ENCODE data around the gene TEAD3.
"Not testable (repeated sequence)": the region's sequence is repeated elsewhere in the genome, so short reads cannot be mapped to it uniquely, and the experiment has no call there.

Gene TEAD3

GRCh38 chr6:35441205-35441604, 55.7 kb downstream of the TEAD3 start:
- no peak for DNase-seq (ENCODE audit: extremely low read depth, low read depth)
- no peak for TF ChIP-seq CTCF (IDR thresholded peaks at IDR 0.05; ENCODE audit: low read depth, low read length, missing control alignments)
- H3K4me3 ChIP-seq (replicated peaks; ENCODE audit: low read depth, low read length): no peak overlapping the region

- TF ChIP-seq CTCF (IDR thresholded peaks at IDR 0.05; ENCODE audit: low read depth, low read length, missing control alignments): no peak
- H3K4me3 ChIP-seq (replicated peaks; ENCODE audit: low read depth, low read length): no peak overlapping the region
- no peak for DNase-seq (ENCODE audit: extremely low read depth, low read depth)
Measured at GRCh38 chr6:35439308-35439707, 57.6 kb downstream of the TEAD3 start.

- not testable (repeated sequence) for DNase-seq (ENCODE audit: extremely low read depth, low read depth); H3K4me3 ChIP-seq (replicated peaks; ENCODE audit: low read depth, low read length)
Measured at GRCh38 chr6:35438378-35439065, 58.4 kb downstream of the TEAD3 start.

GRCh38 chr6:35436071-35436857, 60.6 kb downstream of the TEAD3 start:
- TF ChIP-seq CTCF (IDR thresholded peaks at IDR 0.05; ENCODE audit: low read depth, low read length, missing control alignments): no peak
- no peak for DNase-seq (ENCODE audit: extremely low read depth, low read depth)
- H3K4me3 ChIP-seq (replicated peaks; ENCODE audit: low read depth, low read length): no peak overlapping the region

- DNase-seq (ENCODE audit: extremely low read depth, low read depth): no peak
- no peak for TF ChIP-seq CTCF (IDR thresholded peaks at IDR 0.05; ENCODE audit: low read depth, low read length, missing control alignments)
Measured at GRCh38 chr6:35435074-35435837, 61.6 kb downstream of the TEAD3 start.

GRCh38 chr6:35432702-35433101, 64.2 kb downstream of the TEAD3 start:
- DNase-seq (ENCODE audit: extremely low read depth, low read depth); H3K4me3 ChIP-seq (replicated peaks; ENCODE audit: low read depth, low read length): not testable (repeated sequence)

More at GRCh38 chr6:35435074-35435837, 61.6 kb downstream of the TEAD3 start:
- no peak overlapping the region for H3K4me3 ChIP-seq (replicated peaks; ENCODE audit: low read depth, low read length)

GRCh38 chr6:35432291-35432690, 64.6 kb downstream of the TEAD3 start:
- no peak for DNase-seq (ENCODE audit: extremely low read depth, low read depth)

More at GRCh38 chr6:35432291-35432690, 64.6 kb downstream of the TEAD3 start:
- H3K4me3 ChIP-seq (replicated peaks; ENCODE audit: low read depth, low read length): no peak overlapping the region
- TF ChIP-seq CTCF (IDR thresholded peaks at IDR 0.05; ENCODE audit: low read depth, low read length, missing control alignments): no peak

Data from HFF-Myc (cell line).